ENCODE results near the gene ECI2. TPM values are rescaled to one million over a fixed set of nuclear protein-coding genes. Genes with fewer than 3 reads are reported as not detected.

The ECI2 gene
- total and polyA plus RNA-seq, 2 of the 13 experiments (the other 11 are each of a cell fraction or from before 2014, with no cell fraction given) = 78.5 to 228 TPM

GRCh38 chr6:4102687-4103244, 32.6 kb downstream of the ECI2 start:
- in situ Hi-C loops (cut with HindIII; ENCODE audit: extremely low pct_ligation_motif_present, low pct_unique_long_range_greater_than_20kb) (no loop called here), intact Hi-C loops (cut with micrococcal nuclease; ENCODE audit: unreplicated experiment) (no loop called here)
- Histone ChIP-seq H3K27me3 (ENCODE audit: control insufficient read depth in 1 of 2, insufficient read depth in 2 of 2, low read length in 2 of 2) (no peaks in the 10 kb centered on the region), H4K20me1 (ENCODE audit: insufficient read depth, low read length) (no peaks in the 10 kb centered on the region), H3K4me1 (ENCODE audit: insufficient read depth, low read length) (peaks cover 76% of the 10 kb centered on the region), H3K4me2 (ENCODE audit: low read depth, low read length) (peak overlapping the region; percentile 66), H3K27ac (ENCODE audit: extremely low read length, insufficient read depth, low read length) (peak overlapping the region; percentile 58), H2AFZ (ENCODE audit: low read length) (no peak overlapping the region), H3K4me3 (replicated peaks in 1 of 3; ENCODE audit: insufficient read depth in 1 of 3, low read depth in 2 of 3, low read length in 3 of 3) (peak overlapping the region in 2 of 3 experiments; percentile 3 to 25; a peak in 1 of 6 replicates), H3K79me2 (ENCODE audit: insufficient read depth, low read length) (no peaks in the 10 kb centered on the region), H3K9me3 (ENCODE audit: low read length) (no peaks in the 10 kb centered on the region), H3K9ac (ENCODE audit: insufficient read depth, low read depth, low read length) (peak overlapping the region; percentile 12; the same call in 1 of the 2 replicates), H3K36me3 (replicated peaks in 1 of 2; ENCODE audit: control insufficient read depth in 1 of 2, insufficient read depth in 2 of 2, low read length in 2 of 2) (no peaks in the 10 kb centered on the region)
- FAIRE-seq (peak; percentile 96), ATAC-seq (peak; percentile 96), DNase-seq (ENCODE audit: low spot score) (peak; percentile 98)
- POLR2A ChIA-PET = interaction anchor here (0.9 to 1.6 kb wide), 3 partner anchors 33 to 82 kb away, joined by 3 to 5 read pairs (median 4); partner anchors contain the start of gene ECI2
- 1% methylated on average over 5 of the region's 6 CpGs for WGBS (ENCODE audit: low lambda C conversion rate)
- CTCF ChIA-PET (ENCODE audit: low intra/inter-chr PET ratio, low total read pairs) = no interaction called here
- BruUV-seq (replicated peaks) = no TSS peak
- no peak for TF ChIP-seq PREB (CRISPR knock-in tag; IDR thresholded peaks at IDR 0.05)
- TF ChIP-seq KLF11 (CRISPR knock-in tag; IDR thresholded peaks at IDR 0.05) = no peak
- TF ChIP-seq AHDC1 (CRISPR knock-in tag; IDR thresholded peaks at IDR 0.05; ENCODE audit: borderline replicate concordance) = peak; percentile 99
- TF ChIP-seq KDM5B (CRISPR knock-in tag; IDR thresholded peaks at IDR 0.05; ENCODE audit: borderline replicate concordance) = no peak
- no peak; the same call in 1 of the 2 replicates for TF ChIP-seq ZFP82 (CRISPR knock-in tag; IDR thresholded peaks at IDR 0.05; ENCODE audit: borderline replicate concordance)
- no peak for TF ChIP-seq ATAD3A (CRISPR knock-in tag; IDR thresholded peaks at IDR 0.05)
- TF ChIP-seq ZNF121 (CRISPR knock-in tag; IDR thresholded peaks at IDR 0.05) = 0 out of 2 replicates have a peak, but pooled peaks have one; percentile 16
- TF ChIP-seq NCOR1 (IDR thresholded peaks at IDR 0.05; ENCODE audit: borderline replicate concordance, low read length) = peak; percentile 70; the same call in 1 of the 2 replicates
- TF ChIP-seq MTF2 (CRISPR knock-in tag; IDR thresholded peaks at IDR 0.05; ENCODE audit: borderline replicate concordance) = no peak
- TF ChIP-seq ZFP36L1 (CRISPR knock-in tag; IDR thresholded peaks at IDR 0.05) = peak; percentile 86; the same call in 1 of the 2 replicates
- TF ChIP-seq JUND (CRISPR knock-in tag; IDR thresholded peaks at IDR 0.05) = peak; percentile 66; the same call in 1 of the 2 replicates
- TF ChIP-seq GRHL1 (CRISPR knock-in tag; conservative IDR thresholded peaks at IDR 0.05) = no peak

All from HepG2 (cell line).